Tibial nerve (tissue), 4 donors: ENCODE results near the gene SLC6A8.

Source experiments
- EP300 ChIP-seq, 2 donors: sonication (generic); formaldehyde crosslinking; IDR thresholded peaks; one replicate each; pipeline ENCODE4 v1.6.1; 2017; ENCODE audit warnings: antibody characterized with exemption in 2 of 2, mild to moderate bottlenecking in 1 of 2
- POLR2A ChIP-seq, 2 donors: fragments of 450-650 bp; IDR thresholded peaks; one replicate each; pipeline ENCODE4 v1.6.1; 2017; ENCODE audit warnings: antibody characterized with exemption in 2 of 2, mild to moderate bottlenecking in 2 of 2, moderate library complexity in 2 of 2
- TF ChIP-seq, protein P1 (sequence below), 5 experiments: fragments of 200-600 bp in 3 of 5; fragments of 450-650 bp in 2 of 5; sonication (generic) in 3 of 5; IDR thresholded peaks; one replicate each; pipeline ENCODE4 v1.5.1; 2016 to 2019; ENCODE audit warnings: antibody characterized with exemption in 5 of 5, mild to moderate bottlenecking in 3 of 5, moderate library complexity in 2 of 5

DNA sequence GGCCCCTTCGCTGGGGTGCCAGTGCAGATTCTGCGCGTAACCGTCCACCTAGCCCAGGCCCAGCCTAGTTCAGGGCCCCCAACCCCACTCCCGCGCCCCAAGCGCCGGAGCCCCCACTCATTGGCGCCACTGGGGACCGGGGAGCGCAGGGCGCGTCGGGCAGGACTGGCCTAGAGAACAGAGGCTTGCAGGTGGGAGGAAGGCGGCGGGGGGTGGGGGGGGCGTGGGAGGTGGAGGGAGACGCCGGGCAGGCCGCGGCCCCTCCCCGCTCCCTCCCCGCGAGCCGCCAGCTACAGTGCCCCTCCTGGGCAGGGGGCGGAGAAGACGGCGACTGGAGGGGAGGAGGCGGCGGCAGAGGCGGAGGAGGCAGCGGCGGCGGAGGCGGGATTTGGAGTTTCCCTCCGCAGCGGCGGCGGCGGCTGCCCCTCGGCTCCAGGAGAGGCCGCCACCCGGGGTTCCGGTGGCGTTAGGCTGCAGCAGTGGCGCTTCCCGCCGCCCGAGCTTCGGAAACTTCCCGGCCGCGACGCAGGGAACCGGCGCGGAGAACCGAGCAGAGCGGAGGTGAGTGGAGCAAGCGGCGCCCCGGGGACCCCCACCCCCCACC is 45.6 kb upstream of the SLC6A8 start:
- TF ChIP-seq, protein P1, sequence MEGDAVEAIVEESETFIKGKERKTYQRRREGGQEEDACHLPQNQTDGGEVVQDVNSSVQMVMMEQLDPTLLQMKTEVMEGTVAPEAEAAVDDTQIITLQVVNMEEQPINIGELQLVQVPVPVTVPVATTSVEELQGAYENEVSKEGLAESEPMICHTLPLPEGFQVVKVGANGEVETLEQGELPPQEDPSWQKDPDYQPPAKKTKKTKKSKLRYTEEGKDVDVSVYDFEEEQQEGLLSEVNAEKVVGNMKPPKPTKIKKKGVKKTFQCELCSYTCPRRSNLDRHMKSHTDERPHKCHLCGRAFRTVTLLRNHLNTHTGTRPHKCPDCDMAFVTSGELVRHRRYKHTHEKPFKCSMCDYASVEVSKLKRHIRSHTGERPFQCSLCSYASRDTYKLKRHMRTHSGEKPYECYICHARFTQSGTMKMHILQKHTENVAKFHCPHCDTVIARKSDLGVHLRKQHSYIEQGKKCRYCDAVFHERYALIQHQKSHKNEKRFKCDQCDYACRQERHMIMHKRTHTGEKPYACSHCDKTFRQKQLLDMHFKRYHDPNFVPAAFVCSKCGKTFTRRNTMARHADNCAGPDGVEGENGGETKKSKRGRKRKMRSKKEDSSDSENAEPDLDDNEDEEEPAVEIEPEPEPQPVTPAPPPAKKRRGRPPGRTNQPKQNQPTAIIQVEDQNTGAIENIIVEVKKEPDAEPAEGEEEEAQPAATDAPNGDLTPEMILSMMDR (IDR thresholded peaks at IDR 0.05): no peak
- no peak for TF ChIP-seq POLR2A (IDR thresholded peaks at IDR 0.05)
- no peak for TF ChIP-seq EP300 (IDR thresholded peaks at IDR 0.05)
